H1 (cell line): Measurements from ENCODE around the gene BAZ2A. TPM values are rescaled to one million over a fixed set of nuclear protein-coding genes. Genes with fewer than 3 reads are reported as not detected.

Experiments
- ASH2L ChIP-seq: fragments of 200-600, 300-600 bp; sonication (generic); IDR thresholded peaks from one replicate; pipeline ENCODE4 v1.7.1; 2017; ENCODE audit warnings: low read length
- ATF2 ChIP-seq: IDR thresholded peaks from 2 replicates; pipeline ENCODE4 v1.6.1; 2012; ENCODE audit warnings: low read length, inconsistent platforms
- ATF3 ChIP-seq: IDR thresholded peaks from 2 replicates; pipeline ENCODE4 v1.6.1; 2011; ENCODE audit warnings: low read depth, mild to moderate bottlenecking, low read length; ENCODE audit not compliant: insufficient read depth
- BRCA1 ChIP-seq: IDR thresholded peaks from 2 replicates; pipeline ENCODE4 v1.6.1; 2012; ENCODE audit warnings: low read depth, low read length, improper control_type of control experiment
- CHD2 ChIP-seq: IDR thresholded peaks from 2 replicates; pipeline ENCODE4 v1.6.1; 2012; ENCODE audit warnings: low read length, improper control_type of control experiment
- CREB1 ChIP-seq: IDR thresholded peaks from 2 replicates; pipeline ENCODE4 v1.6.1; 2012; ENCODE audit warnings: inconsistent platforms
- CTBP2 ChIP-seq: IDR thresholded peaks from 2 replicates; pipeline ENCODE4 v1.7.0; 2011; ENCODE audit warnings: borderline replicate concordance, mild to moderate bottlenecking, moderate library complexity, mixed read lengths, low read length; ENCODE audit not compliant: insufficient read depth, insufficient read length
- CTCF ChIP-seq, 3 experiments: IDR thresholded peaks; 1 replicate in 2 of 3; 2 replicates in 1 of 3; pipeline versions ENCODE4 v1.5.1 to v1.6.1; 2011; ENCODE audit warnings: low read length in 3 of 3, mild to moderate bottlenecking in 3 of 3, inconsistent platforms in 2 of 3, low read depth in 1 of 3, moderate library complexity in 1 of 3; ENCODE audit not compliant: insufficient read depth in 1 of 3; ENCODE audit errors: control extremely low read depth in 1 of 3
- HDAC2 ChIP-seq, 2 experiments: fragments of 300-600 bp in 1 of 2; sonication (generic) in 1 of 2; IDR thresholded peaks; 2 replicates each; pipeline ENCODE4 v1.6.1; 2011 to 2012; ENCODE audit warnings: low read depth in 2 of 2, low read length in 2 of 2, mild to moderate bottlenecking in 2 of 2, moderate library complexity in 2 of 2, borderline replicate concordance in 1 of 2, inconsistent platforms in 1 of 2
- HDAC6 ChIP-seq: IDR thresholded peaks from one replicate; pipeline ENCODE4 v1.7.1; 2012; ENCODE audit warnings: low read depth, mild to moderate bottlenecking, inconsistent platforms, low read length, moderate library complexity
- JUND ChIP-seq: IDR thresholded peaks from 2 replicates; pipeline ENCODE4 v1.6.1; 2011; ENCODE audit warnings: mild to moderate bottlenecking, improper control_type of control experiment, low read length
- KDM1A ChIP-seq: fragments of 200-600, 300-600 bp; sonication (generic); IDR thresholded peaks from 2 replicates; pipeline ENCODE4 v1.7.1; 2016; ENCODE audit warnings: mild to moderate bottlenecking, low read length, borderline replicate concordance
- MAFK ChIP-seq: IDR thresholded peaks from 2 replicates; pipeline ENCODE4 v1.6.1; 2012; ENCODE audit warnings: low read depth, mild to moderate bottlenecking, improper control_type of control experiment, low read length
- POLR2A ChIP-seq, 2 experiments: IDR thresholded peaks; 1 replicate in 1 of 2; 2 replicates in 1 of 2; pipeline ENCODE4 v1.6.1; 2011; ENCODE audit warnings: low read depth in 2 of 2, low read length in 2 of 2, mild to moderate bottlenecking in 2 of 2; ENCODE audit errors: control extremely low read depth in 1 of 2
- POLR2AphosphoS5 ChIP-seq: IDR thresholded peaks from 2 replicates; pipeline ENCODE4 v1.6.1; 2011; ENCODE audit warnings: low read depth, low read length
- POU5F1 ChIP-seq: IDR thresholded peaks from 2 replicates; pipeline ENCODE4 v1.6.1; 2011; ENCODE audit warnings: low read depth, mild to moderate bottlenecking, low read length, moderate library complexity
- SP1 ChIP-seq: IDR thresholded peaks from 2 replicates; pipeline ENCODE4 v1.6.1; 2011; ENCODE audit warnings: low read depth, low read length
- TBP ChIP-seq: IDR thresholded peaks from 2 replicates; pipeline ENCODE4 v1.6.1; 2011; ENCODE audit warnings: low read depth, low read length, improper control_type of control experiment
- YY1 ChIP-seq: IDR thresholded peaks from 2 replicates; pipeline ENCODE4 v1.6.1; 2011; ENCODE audit warnings: low read depth, mild to moderate bottlenecking, low read length
- polyA plus RNA-seq, 7 experiments: library from polyadenylated mRNA; depleted of rRNA in 3 of 7; stranded (reverse) in 5 of 7; unstranded in 2 of 7; fragments of >200 nt in 5 of 7; fragments of 200-250 nt in 2 of 7; gene quantifications; 1 replicate in 5 of 7; 2 replicates in 1 of 7; 4 replicates in 1 of 7; pipeline versions ENCODE4 v1.2.1 to v1.2.3, GENCODE V29; 2011 to 2013; ENCODE audit warnings: missing spikeins in 2 of 7, mixed read lengths in 2 of 7
- total RNA-seq: library from RNA; stranded (reverse); fragmentation: NEBNext Ultra II Directional; extraction: Animal tissue kit (Norgen Biotek cat#: 25700); gene quantifications from 2 replicates; pipeline ENCODE4 v1.2.1, GENCODE V29; 2021

The BAZ2A gene
- total and polyA plus RNA-seq, 2 of the 8 experiments (the other 6 are each of a cell fraction or from before 2014, with no cell fraction given) = 52.0 to 110 TPM

GRCh38 chr12:56636675-56637540, 6.8 kb upstream of the BAZ2A start (continued):
- TF ChIP-seq TBP (peak; percentile 62; the same call in 1 of the 2 replicates), CTCF (IDR thresholded peaks at IDR 0.05; ENCODE audit: control extremely low read depth in 1 of 3, insufficient read depth in 1 of 3, low read depth in 1 of 3, low read length in 3 of 3) (peak; percentile 67 to 70 (median 68)), KDM1A (peak; percentile 9; the same call in 1 of the 2 replicates), CREB1 (peak; percentile 87), POLR2A (IDR thresholded peaks at IDR 0.05; ENCODE audit: control extremely low read depth in 1 of 2, low read depth in 2 of 2, low read length in 2 of 2) (peak in 1 of 2 experiments; percentile 35; a peak in 1 of 3 replicates), CTBP2 (no peak), SP1 (peak; percentile 82), HDAC2 (IDR thresholded peaks at IDR 0.05; ENCODE audit: borderline replicate concordance in 1 of 2, low read depth in 2 of 2, low read length in 2 of 2) (peak in 1 of 2 experiments; percentile 44; a peak in 1 of 4 replicates), POLR2AphosphoS5 (peak; percentile 5; the same call in 1 of the 2 replicates), BRCA1 (0 out of 2 replicates have a peak, but pooled peaks have one; percentile 38), YY1 (0 out of 2 replicates have a peak, but pooled peaks have one; percentile 12), HDAC6 (no peak), ATF2 (peak; percentile 40; the same call in 1 of the 2 replicates), POU5F1 (no peak), JUND (peak; percentile 10; the same call in 1 of the 2 replicates), ATF3 (no peak), ASH2L (no peak), CHD2 (peak; percentile 75), MAFK (no peak)
